ENCODE results near the gene GSK3B.
A peak's percentile ranks its signal among the peaks of the same experiment; 100 is the strongest.

The GSK3B gene

DNA sequence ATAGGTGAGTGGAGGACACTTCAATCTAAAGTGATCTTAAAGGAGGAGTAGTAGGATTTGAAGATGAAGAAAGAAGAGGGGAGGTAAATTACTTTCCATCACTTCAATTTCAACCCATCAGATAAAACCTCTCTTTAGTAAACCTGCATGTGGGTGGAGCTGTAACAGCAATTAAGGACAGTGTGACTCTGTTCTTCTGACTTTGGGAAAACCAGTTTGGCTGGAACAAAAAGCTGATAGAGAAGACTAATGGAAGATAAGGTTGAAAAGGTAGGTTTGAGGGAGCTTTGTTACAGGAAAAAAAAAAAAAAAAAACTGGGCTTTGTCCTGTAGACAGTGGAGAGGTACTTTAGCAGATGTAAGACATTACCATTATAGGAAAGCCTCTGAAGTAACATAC is 4.5 kb upstream of the GSK3B start:
- no peak for DNase-seq (ENCODE audit: low read depth in 2 of 3, low spot score in 2 of 3)

DNA sequence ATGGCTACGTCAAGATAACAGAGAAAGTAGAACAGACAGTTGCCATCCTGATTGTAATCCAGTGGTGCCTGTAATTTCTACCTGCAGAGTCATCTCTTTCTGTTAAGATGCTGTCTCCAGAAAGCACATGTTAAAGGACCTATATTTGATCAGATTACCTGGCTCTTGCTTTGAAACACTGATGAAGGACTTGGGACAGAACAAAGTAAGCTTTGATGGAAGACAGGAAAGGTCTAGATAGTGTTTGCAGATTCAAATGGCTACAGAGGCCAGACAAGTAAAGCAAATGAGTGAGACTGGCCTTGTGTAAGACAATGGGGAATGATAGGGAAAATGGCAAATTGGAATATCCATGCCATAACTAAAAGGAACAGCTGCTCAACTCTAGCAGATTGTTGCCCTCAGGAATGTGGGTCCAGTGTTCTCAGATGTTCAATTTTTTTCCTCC is 1.8 kb upstream of the GSK3B start:
- no peak for DNase-seq (ENCODE audit: low read depth in 2 of 3, low spot score in 2 of 3)

DNA sequence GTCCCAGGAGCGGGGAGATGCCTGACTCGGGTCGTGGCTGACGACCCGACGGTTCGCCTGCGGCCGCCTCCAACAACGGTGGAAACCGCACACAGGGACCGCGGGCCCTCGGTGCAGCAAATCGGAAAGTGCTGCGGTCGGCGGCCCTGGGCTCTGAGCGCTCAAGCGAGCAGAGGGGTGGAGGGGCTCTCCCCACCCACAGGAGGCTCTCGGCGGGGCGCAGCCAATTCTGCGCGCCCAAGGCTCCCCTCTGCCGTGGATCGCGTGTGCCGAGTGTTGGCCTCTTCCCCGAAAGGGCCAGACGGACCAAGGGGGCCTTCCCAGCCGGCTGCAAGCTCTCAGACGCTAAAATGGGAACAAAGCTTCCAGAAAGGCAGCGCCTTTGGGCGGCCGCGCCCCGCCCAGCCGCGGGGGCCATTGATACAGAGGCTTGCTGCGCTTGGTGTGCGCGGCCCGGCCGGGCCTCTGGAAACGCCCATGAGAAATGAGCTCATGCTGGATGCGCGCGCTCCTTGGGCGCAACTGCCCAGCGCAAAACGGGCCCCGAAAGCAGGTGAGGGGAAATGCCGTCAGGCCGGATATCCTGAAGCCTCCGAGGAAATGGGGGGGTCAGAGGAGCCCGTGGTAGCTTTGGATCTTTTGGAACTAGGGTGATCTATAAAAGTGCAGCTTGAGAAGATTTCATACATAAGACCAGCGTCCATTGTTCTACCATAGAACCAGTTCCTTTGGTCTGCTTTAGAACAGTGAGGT is 1.2 kb upstream of the GSK3B start:
- peak; percentile 63 to 78 (median 70) for DNase-seq (ENCODE audit: low read depth in 2 of 3, low spot score in 2 of 3)

DNA sequence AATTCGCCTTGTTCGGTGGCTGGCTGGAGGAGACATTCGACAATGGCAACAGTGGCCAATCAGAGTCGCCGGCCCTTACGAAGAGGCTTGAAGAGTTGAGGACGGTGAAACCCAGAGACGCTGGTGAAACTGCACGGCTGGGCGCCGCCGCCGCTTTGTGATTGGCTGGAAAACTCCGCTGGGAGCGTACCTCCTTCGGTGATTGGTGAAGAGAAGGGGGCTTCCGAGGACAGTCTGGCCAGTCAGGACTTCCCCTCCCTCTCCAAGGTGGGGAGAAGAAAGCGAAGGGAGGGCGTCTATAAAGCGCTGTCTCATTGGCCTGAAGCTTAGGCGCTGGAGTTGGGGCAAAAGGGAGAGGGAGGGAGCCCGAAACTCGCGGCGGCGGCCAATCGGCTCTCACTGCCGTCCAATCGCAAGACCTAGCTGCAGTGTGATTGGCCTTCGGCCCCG is 554 bp upstream of the GSK3B start:
- peak in 2 of 3 experiments; percentile 92 for DNase-seq (ENCODE audit: low read depth in 2 of 3, low spot score in 2 of 3)

DNA sequence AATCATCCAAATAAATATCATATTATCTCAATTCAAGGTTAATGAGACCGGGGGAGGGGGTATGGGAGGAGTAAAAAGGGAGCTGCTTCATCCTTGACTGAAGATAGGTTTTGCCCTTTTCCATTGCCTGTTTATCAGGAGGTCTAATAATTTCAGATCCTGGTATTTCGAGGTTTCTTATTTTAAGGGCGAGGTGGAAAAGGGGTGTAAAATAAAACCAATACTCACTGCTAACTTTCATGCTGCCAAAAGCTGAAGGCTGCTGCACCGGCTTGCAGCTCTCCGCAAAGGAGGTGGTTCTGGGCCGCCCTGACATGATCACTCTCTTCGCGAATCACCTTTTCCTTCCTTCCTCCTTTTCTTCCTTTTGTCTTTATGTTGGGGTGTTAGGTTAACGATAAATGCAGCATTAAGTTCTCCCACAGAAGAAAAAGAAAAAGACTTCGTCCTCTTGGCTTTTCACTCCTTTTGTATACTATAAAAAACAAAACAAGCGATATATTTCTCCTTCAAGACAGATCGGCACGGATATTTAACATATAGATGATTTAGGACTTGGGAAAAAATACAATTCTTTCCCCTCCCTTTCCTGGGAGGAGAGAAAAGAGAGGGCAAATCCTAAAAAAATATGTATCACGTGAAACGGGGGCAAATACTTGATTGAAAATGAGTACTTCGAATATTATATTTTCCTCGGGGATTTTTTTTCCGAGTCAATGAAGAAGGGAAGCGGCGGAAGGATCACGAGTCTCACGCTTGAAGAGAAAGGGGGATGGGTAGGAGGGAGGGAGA is 932 bp downstream of the GSK3B start:
- DNase-seq (ENCODE audit: low read depth in 2 of 3, low spot score in 2 of 3): no peak

DNA sequence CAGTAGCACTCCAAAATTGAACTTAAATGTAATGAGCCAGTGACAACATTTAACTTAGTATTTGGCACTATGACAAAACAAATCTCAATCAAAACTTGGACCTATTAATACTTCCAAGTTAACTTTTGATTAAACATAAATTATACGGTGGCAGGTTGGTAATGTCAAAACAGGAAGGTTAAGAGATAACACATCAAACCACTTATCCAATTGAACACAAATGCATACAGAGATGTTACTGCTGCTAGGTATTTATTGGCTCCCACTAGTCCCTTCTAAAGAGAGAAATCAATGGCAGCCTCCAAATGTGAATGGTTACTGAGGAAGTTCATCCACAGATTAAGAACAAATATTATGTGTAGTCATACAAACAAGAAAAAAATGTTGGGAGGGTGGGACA is 1.8 kb downstream of the GSK3B start:
- no peak for DNase-seq (ENCODE audit: low read depth in 2 of 3, low spot score in 2 of 3)

DNA sequence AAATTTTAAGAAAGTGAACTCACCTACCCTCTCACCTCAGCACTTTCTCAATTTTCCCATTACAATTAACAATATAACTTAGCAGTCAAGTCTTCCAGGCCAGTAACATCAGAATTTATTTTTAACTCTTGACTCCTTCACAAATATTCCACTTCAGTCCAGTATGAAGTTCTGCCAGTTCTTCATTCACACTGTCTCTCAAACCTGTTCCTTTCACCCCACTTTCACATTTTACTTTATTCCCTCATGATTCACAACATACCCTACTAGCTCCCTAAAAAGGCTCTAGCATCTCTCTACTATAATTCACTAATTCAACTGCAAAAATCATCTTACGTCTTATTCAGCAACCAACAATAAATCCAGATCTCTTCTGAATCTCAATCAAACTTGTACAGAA is 3.8 kb downstream of the GSK3B start:
- no peak for DNase-seq (ENCODE audit: low read depth in 2 of 3, low spot score in 2 of 3)

DNA sequence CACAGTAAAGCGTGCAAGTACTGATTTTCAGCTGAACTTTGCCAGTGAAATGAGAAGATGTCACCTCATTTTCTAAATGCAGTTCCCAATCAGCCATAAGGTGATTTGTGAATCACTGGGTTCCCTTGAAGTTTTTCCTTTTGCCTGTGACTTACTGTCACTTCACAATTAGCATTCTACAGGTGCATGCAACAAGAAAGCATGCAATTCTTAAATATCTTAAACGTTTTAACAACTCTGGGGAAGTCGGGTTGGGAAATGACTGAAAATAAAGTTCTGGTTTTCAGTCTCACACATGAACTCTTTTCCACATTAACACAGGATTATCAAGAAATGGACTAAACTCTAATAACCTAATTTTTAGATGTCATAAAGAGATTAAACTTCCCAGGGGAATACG is 5.2 kb downstream of the GSK3B start:
- DNase-seq (ENCODE audit: low read depth in 2 of 3, low spot score in 2 of 3): no peak

DNA sequence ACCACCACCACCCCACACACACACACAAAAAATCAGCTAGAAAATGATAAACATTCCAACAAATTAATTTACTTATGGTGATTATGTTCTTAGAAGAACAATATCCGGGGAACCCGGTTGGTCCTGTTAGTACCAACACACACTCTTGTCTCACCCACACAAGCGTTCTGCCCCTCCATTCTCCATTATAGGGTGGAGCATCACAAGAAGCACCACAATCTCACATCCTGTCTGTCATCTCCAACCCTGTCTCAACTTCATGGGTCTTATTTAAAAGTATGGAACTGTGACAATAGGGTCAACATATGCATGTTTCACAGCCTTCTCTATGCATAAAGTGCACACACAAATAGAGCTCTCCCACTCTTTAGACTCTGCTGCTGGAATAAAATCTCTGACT is 5.6 kb downstream of the GSK3B start:
- DNase-seq (ENCODE audit: low read depth in 2 of 3, low spot score in 2 of 3): no peak

DNA sequence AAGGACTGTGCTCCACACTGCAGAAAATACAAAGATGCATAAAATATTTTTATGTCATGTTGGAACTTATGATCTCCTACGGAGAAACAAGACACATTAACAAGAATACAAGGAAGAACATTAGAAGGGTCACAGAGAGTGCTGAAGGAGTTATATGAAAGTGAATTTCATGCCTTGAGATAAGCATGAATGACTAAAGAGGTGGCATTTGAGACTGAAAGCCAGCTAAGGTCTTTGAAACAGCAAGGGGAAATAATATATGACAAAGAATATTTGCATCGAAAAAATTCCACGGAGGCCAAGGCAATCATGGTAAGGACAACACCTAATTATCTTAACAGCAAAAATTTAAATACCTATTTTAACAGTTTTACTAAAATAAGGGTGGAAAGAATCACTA is 12.5 kb downstream of the GSK3B start:
- DNase-seq (ENCODE audit: low read depth in 2 of 3, low spot score in 2 of 3): no peak

DNA sequence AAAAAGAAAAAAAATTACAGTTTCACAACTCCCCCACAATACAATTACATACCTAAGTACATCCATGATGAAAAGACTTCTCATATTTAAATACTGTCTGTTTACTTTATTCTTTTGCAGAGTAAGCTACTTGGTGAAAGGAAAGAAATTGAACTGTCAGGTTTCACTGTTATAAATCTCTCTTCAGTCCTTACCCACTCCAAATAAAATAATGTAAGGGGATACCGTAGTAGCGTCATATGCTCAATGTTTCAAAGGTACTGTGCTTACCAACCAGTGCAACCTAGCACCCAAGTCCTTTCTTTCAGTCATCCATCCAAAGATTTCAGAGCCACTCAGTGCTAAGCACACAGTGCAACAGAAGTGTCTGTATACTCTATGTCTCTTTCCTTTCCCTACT is 13.4 kb downstream of the GSK3B start:
- no peak for DNase-seq (ENCODE audit: low read depth in 2 of 3, low spot score in 2 of 3)

DNA sequence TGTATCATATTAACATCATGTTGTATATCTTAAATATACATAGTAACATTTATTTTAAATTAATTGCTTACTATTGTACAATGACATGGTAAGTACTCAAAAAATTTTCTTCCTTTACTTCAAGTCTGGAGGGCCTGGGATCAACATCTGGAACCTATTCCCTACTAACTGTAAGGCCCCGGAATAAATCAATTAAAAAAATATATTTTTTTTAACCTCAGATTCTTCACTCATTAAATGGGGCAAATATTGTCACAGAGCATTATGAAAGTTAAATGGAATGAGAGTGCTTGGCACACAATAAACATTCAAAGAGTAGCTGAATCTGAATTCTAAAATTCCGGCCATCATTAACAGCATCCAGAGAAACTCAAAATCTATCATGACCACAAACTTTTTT is 16.5 kb downstream of the GSK3B start:
- no peak for DNase-seq (ENCODE audit: low read depth in 2 of 3, low spot score in 2 of 3)

DNA sequence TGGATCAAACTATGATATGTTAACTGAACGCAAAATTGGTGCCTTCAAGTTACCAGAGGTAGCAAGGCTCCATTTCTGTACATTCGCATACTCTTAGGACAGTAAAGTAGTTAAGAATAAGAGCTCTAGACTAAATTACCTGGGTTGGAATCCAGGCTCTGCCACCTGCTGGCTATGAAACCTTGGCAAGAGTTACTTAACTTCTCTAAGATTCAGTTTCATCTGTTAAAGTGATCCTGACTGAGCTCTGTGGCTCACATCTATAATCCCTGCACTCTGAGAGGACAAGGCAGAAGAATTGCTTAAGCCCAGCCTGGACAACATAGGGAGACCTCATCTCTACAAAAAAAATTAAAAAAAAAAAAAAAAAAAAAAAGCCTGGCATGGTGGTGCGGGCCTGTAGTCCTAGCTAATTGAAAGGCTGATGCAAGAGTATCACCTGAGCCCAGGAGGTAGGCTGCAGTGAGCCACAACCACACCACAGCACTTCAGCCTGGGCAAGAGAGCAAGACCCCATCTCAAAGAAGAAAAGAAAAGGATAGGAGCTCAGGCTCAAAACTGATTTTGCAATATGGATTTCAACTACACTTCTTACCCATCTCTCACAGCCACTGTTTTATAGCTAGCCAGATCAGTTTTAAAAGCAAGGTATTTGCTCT is 21.3 kb downstream of the GSK3B start:
- DNase-seq (ENCODE audit: low read depth in 2 of 3, low spot score in 2 of 3): no peak

DNA sequence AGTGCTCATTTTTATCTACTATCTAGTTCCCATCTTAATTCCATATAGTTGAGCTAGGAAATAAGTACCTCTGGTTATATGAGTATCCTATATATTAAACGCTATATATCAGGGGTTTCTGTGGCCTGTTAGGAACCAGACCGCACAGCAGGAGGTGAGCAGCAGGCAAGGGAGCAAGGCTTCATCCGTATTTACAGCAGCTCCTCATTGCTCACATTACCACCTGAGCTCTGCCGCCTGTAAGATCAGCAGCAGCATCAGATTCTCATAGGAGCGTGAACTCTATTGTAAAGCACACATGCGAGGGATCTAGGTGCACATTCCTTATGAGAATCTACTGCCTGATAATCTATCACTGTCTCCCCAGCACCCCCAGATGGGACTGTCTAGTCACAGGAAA is 23.0 kb downstream of the GSK3B start:
- DNase-seq (ENCODE audit: low read depth in 2 of 3, low spot score in 2 of 3): no peak

DNA sequence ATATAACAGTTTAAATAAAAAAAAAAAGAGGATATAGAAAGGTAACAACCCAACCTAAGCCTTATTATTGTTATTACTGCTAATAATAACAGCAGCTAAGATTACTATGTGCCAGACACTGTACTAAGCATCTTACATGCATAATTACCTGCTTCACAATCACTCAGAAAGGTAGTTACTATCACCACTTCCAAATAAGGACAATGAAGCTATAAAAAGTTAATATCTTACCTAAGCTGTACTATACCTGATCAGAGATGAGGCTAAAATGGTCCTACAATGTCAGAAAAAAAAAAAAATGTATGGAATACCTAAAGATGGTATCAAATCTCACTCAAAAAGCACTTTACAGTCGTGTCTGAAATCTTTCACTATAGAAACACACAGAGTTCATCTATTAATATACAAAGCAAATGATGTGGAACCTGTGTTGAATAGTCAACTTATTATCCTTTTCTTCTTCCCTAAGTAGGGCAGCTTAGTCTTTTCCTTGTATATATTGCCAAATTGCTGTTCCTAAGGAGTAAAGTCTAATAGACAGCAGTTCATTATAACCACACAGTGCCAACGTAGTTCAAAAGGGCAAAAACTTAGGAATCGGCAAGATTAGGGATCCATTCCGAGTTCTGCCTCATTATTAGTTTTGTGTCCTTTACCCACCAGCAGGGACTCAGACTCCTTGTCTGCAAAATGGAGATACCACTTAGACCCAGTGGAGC is 23.8 kb downstream of the GSK3B start:
- no peak for DNase-seq (ENCODE audit: low read depth in 2 of 3, low spot score in 2 of 3)

DNA sequence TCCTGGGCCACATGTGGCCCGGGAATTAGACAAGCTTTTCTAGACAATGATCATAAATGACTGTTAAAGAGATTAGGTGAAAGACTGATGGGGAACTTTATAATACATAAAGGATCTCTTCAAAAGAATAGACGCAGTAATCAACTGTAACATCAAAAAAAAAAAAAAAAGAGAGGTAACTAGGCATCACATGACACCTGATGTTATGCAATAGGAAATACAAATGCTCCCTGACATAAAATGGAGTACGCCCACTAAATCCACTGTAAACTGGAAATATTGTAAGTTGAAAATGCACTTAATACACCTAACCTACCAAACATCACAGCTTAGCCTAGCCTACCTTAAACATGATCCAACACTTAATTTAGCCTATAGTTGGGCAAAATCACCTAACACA is 27.2 kb downstream of the GSK3B start:
- DNase-seq (ENCODE audit: low read depth in 2 of 3, low spot score in 2 of 3): no peak

DNA sequence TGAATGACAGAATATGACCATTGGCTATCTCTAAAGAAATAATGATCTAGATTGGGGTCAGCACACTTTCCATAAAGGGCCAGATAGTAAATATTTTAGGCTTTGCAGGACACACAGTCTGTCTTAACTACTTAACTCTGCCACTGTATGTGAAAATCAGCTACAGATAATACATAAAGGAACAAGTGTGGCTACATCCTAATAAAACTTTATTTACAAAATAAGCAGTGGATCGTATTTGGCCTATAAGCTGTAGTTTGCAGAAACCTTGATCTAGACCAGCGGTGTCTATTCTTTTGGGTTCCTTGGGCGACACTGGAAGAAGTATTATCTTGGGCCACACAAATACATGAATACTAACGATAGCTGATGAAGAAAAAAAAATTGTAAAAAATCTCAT is 27.6 kb downstream of the GSK3B start:
- DNase-seq (ENCODE audit: low read depth in 2 of 3, low spot score in 2 of 3): no peak

DNA sequence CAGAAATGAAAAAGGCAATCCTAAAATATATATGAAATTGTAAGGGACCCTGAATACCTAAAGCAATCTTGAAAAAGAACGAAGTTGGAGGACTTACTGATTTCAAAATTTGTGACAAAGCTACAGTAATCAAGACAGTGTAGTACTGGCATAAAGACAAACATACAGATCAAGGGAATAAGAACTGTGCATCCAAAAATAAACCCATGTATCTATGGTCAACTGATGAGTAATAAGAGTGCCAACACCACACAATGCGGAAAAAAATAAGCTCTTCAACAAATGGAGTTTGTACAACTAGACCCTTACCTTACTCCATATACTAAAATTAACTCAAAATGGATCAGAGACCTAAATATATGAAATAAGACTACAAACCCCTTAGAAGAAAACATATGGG is 29.6 kb downstream of the GSK3B start:
- no peak for DNase-seq (ENCODE audit: low read depth in 2 of 3, low spot score in 2 of 3)

DNA sequence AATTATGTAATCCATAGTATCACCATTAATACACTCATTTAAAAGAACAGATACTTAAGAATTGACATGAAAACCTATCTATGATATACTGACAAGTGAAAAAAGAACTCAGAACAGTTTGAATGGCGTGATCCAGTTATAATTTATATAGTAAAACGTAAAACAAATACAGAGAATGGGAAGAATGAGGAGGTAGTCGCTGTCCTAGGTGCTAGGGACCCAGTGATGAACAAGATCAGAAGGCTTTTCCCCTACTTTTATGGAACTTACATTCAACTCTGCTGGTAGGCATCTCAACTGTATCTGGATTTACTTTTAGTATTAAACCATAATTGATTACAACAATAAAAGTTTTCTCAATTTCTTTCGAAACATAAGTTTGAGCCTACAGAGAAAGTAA is 31.8 kb downstream of the GSK3B start:
- no peak for DNase-seq (ENCODE audit: low read depth in 2 of 3, low spot score in 2 of 3)

DNA sequence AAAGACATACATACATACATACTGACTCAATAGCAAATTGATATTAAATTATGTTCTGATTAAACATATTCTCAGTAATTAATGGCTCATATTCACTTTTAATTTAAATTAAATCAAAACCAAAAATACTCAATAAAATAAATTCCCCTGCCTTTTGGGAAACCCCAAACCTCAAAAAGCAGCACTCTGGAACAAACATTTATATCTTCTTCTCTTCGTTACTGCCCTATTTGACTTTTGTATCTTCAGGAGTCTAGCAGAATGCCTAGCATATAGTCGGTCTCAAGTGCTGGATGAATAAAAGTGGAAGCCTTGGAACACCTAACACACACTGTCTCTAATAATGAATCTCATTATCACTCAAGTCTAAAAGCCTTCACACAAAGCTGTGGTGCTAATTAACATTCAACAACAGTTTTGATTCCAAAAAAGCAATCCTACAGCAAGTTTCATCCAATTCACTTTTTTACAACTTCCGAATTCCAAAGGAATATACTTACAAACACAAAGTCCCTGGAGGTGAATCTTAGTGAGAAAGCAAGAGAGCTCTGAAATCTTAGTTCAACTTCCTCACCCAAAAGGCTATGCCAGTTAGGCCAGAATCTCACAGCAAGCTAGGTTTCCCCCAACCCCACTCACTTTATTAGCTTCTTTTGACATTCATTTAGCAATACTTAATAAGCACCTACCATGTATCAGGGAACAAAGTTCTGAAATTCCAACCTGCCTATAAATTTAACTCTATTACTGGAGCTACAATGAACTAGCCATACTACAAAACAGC is 35.0 kb downstream of the GSK3B start:
- DNase-seq (ENCODE audit: low read depth in 2 of 3, low spot score in 2 of 3): no peak

DNA sequence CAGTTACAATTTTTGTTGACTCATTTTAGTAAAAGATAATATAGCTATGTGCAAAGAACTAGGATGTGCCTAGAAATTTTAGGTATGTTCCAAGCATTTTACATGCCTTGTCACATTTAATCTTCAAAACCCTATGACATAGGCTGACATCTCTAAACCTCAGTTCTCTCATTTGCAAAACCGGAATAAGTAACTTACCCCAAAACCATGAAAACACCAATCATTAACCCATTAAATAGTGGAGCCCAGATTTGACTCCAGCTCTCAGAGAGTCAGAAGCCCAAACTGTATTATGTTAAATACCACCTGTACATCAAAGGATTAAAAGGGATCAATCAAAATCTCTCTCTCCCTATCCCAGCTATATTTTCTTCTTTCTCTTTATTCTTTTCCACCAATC is 36.6 kb downstream of the GSK3B start:
- DNase-seq (ENCODE audit: low read depth in 2 of 3, low spot score in 2 of 3): no peak

All from activated CD8-positive, alpha-beta memory T cell treated with anti-CD3 and anti-CD28 coated beads for 48 hours (primary cell).